Upper lobe of left lung (tissue), 6 donors: ENCODE measurements around the gene MAP4K4. TPM values are rescaled to one million over a fixed set of nuclear protein-coding genes. Genes with fewer than 3 reads are reported as not detected.

Experiments
- ATAC-seq, 2 donors: fragments of 200-7000 bp; cut with Tn5 transposase; one replicate each; pipeline ENCODE4 v1.9.1; 2022; ENCODE audit warnings: mild to moderate bottlenecking in 2 of 2, moderate library complexity in 2 of 2; ENCODE audit not compliant: low FRiP score in 2 of 2
- DNase-seq, 2 donors: peaks; one replicate each; pipeline ENCODE4 v3.0.0-alpha.2; 2019 to 2020
- H3K27ac ChIP-seq, 4 donors: fragments of 200-600 bp; sonication (generic); one replicate each; pipeline ENCODE4 v1.5.1; 2016 to 2019
- H3K27me3 ChIP-seq, 4 donors: fragments of 200-600 bp; sonication (generic); one replicate each; pipeline ENCODE4 v1.5.1; 2017 to 2019
- H3K36me3 ChIP-seq, 4 donors: fragments of 200-600 bp; sonication (generic); one replicate each; pipeline ENCODE4 v1.5.1; 2016 to 2019
- H3K4me1 ChIP-seq, 4 donors: fragments of 200-600 bp; sonication (generic); one replicate each; pipeline ENCODE4 v1.5.1; 2018 to 2019
- H3K4me3 ChIP-seq, 4 donors: fragments of 200-600 bp; sonication (generic); one replicate each; pipeline ENCODE4 v1.5.1; 2017 to 2019; ENCODE audit warnings: mild to moderate bottlenecking in 2 of 4, moderate library complexity in 1 of 4
- H3K9me3 ChIP-seq, 4 donors: fragments of 200-600 bp; sonication (generic); one replicate each; pipeline ENCODE4 v1.5.1; 2018 to 2019
- EP300 ChIP-seq, 4 donors: sonication (generic); formaldehyde crosslinking; IDR thresholded peaks; one replicate each; pipeline ENCODE4 v1.5.1; 2017; ENCODE audit warnings: antibody characterized with exemption in 4 of 4, control low read depth in 2 of 4
- POLR2A ChIP-seq, 4 donors: fragments of 450-650 bp; IDR thresholded peaks; one replicate each; pipeline ENCODE4 v1.5.1; 2016 to 2017; ENCODE audit warnings: antibody characterized with exemption in 4 of 4, mild to moderate bottlenecking in 2 of 4
- POLR2AphosphoS5 ChIP-seq, 2 donors: sonication (generic); formaldehyde crosslinking; IDR thresholded peaks; one replicate each; pipeline ENCODE4 v1.5.1; 2017; ENCODE audit warnings: antibody characterized with exemption in 2 of 2
- WGBS, 2 donors: methylation state at CpG; one replicate each; pipeline ENCODE4 v1.1.5; 2017 to 2018; 5-methylcytosine and 5-hydroxymethylcytosine counted together
- total RNA-seq, 6 donors: library from RNA; depleted of rRNA in 4 of 6; stranded (reverse); fragments of >200 nt in 4 of 6; gene quantifications; one replicate each; pipeline versions ENCODE4 v1.1.0 to v1.2.1, GENCODE V29; 2016 to 2021
- TF ChIP-seq, protein P1 (sequence below), 6 experiments: fragments of 450-650 bp in 4 of 6; fragments of 200-600 bp in 2 of 6; sonication (generic) in 2 of 6; IDR thresholded peaks; one replicate each; pipeline ENCODE4 v1.5.1; 2016 to 2019; ENCODE audit warnings: antibody characterized with exemption in 6 of 6
- donor health status: DM: no; HTN: no; CAD: no; lungs with moderate emphysema.
- donor health status: DM: no; HTN: yes; CAD: no; lungs with severe emphysema.

Gene MAP4K4
- total RNA-seq, 6 donors from 2014 or later, result 49.8 to 88.0 (median 56.4) TPM

DNA sequence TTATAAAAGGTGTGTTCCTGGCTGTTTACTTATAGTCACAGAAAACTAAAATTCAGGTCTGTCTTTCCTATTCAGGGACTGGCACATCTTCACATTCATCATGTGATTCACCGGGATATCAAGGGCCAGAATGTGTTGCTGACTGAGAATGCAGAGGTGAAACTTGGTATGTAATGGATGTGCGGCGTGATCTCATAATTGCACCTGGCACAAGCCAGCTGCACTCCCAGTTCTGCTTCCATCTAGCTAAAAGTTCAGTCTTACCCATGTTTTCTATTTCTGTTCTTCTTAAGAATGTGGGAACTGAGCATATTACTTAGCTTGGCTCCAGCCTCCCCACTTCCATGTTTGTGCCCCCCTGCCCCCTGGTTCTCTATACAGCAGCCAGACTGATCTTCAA is 131.9 kb downstream of the MAP4K4 start:
- peaks cover 0 to 33% (median 3%) of the 10 kb centered on the region in 4 donors for H3K36me3 ChIP-seq
- WGBS, 2 donors, result 89 to 92% methylated on average over 3 of the region's 3 CpGs
- H3K4me1 ChIP-seq, result peaks cover 25 to 35% (median 29%) of the 10 kb centered on the region in 4 donors
- H3K27ac ChIP-seq, result no peak overlapping the region
- TF ChIP-seq EP300 (IDR thresholded peaks at IDR 0.05) (no peak), POLR2AphosphoS5 (IDR thresholded peaks at IDR 0.05) (no peak), POLR2A (IDR thresholded peaks at IDR 0.05) (no peak)
- TF ChIP-seq, protein P1, sequence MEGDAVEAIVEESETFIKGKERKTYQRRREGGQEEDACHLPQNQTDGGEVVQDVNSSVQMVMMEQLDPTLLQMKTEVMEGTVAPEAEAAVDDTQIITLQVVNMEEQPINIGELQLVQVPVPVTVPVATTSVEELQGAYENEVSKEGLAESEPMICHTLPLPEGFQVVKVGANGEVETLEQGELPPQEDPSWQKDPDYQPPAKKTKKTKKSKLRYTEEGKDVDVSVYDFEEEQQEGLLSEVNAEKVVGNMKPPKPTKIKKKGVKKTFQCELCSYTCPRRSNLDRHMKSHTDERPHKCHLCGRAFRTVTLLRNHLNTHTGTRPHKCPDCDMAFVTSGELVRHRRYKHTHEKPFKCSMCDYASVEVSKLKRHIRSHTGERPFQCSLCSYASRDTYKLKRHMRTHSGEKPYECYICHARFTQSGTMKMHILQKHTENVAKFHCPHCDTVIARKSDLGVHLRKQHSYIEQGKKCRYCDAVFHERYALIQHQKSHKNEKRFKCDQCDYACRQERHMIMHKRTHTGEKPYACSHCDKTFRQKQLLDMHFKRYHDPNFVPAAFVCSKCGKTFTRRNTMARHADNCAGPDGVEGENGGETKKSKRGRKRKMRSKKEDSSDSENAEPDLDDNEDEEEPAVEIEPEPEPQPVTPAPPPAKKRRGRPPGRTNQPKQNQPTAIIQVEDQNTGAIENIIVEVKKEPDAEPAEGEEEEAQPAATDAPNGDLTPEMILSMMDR (IDR thresholded peaks at IDR 0.05), result no peak
- ATAC-seq (no peak), DNase-seq (no peak)
- H3K27me3 ChIP-seq, result no peaks in the 10 kb centered on the region
- H3K4me3 ChIP-seq, result no peak overlapping the region
- H3K9me3 ChIP-seq, result no peaks in the 10 kb centered on the region

GRCh38 chr2:101830146-101830545 is 132.6 kb downstream of the MAP4K4 start:
- Histone ChIP-seq H3K27me3 (no peaks in the 10 kb centered on the region), H3K27ac (peak overlapping the region in 1 of 4 donors; percentile 4), H3K9me3 (no peaks in the 10 kb centered on the region), H3K4me3 (no peak overlapping the region), H3K36me3 (peaks cover 0 to 40% (median 6%) of the 10 kb centered on the region in 4 donors), H3K4me1 (peaks cover 25 to 35% (median 29%) of the 10 kb centered on the region in 4 donors)
- TF ChIP-seq, protein P1 (IDR thresholded peaks at IDR 0.05), result no peak
- 53 to 60% methylated on average over 1 of the region's 1 CpG for WGBS, 2 donors
- DNase-seq (no peak), ATAC-seq (no peak)

DNA sequence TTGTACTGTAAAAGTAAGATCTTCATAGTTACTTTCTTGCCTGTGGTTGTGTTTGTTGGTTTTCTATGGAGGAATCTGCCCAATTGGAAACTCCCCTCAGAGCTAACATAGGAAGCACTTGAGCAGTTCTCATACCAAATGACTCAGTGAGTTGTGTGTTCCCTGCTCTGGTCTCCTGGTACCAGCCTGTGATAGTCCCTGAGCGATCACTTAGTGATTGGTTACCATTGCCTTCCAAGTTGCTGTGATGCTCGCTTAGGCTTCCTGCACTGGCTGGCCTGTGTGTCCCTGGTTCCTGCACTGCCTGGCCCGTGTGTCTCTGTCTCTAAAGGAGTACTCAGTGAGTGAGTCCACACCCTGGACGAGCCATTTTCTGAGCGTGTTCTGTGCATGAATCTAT is 133.0 kb downstream of the MAP4K4 start:
- Histone ChIP-seq H3K9me3 (no peaks in the 10 kb centered on the region), H3K27me3 (no peaks in the 10 kb centered on the region), H3K4me1 (peaks cover 25 to 35% (median 29%) of the 10 kb centered on the region in 4 donors), H3K4me3 (no peak overlapping the region), H3K36me3 (peaks cover 0 to 40% (median 8%) of the 10 kb centered on the region in 4 donors), H3K27ac (peak overlapping the region in 2 of 4 donors; percentile 44 to 70)
- no peak for TF ChIP-seq POLR2A (IDR thresholded peaks at IDR 0.05)
- TF ChIP-seq, protein P1 (IDR thresholded peaks at IDR 0.05), result no peak
- TF ChIP-seq EP300 (IDR thresholded peaks at IDR 0.05), result no peak
- TF ChIP-seq POLR2AphosphoS5 (IDR thresholded peaks at IDR 0.05), result no peak
- no peak for DNase-seq
- WGBS, 2 donors, result 83 to 90% methylated on average over 1 to 5 of the region's 5 CpGs
- ATAC-seq, result peak in 1 of 2 donors; percentile 35

GRCh38 chr2:101831351-101831865 is 133.9 kb downstream of the MAP4K4 start:
- peak in 1 of 2 donors; percentile 72 for DNase-seq
- ATAC-seq, result peak; percentile 78 to 89
- Histone ChIP-seq H3K4me3 (no peak overlapping the region), H3K4me1 (peaks cover 25 to 34% (median 29%) of the 10 kb centered on the region in 4 donors), H3K27ac (peak overlapping the region in 2 of 4 donors; percentile 44 to 70), H3K27me3 (no peaks in the 10 kb centered on the region), H3K9me3 (no peaks in the 10 kb centered on the region), H3K36me3 (peaks cover 0 to 43% (median 9%) of the 10 kb centered on the region in 4 donors)
- 47 to 56% methylated on average over 5 of the region's 5 CpGs for WGBS, 2 donors
- TF ChIP-seq POLR2A (IDR thresholded peaks at IDR 0.05) (no peak), EP300 (IDR thresholded peaks at IDR 0.05) (no peak), POLR2AphosphoS5 (IDR thresholded peaks at IDR 0.05) (no peak)
- TF ChIP-seq, protein P1 (IDR thresholded peaks at IDR 0.05), result peak; percentile 64 to 77 (median 70)

DNA sequence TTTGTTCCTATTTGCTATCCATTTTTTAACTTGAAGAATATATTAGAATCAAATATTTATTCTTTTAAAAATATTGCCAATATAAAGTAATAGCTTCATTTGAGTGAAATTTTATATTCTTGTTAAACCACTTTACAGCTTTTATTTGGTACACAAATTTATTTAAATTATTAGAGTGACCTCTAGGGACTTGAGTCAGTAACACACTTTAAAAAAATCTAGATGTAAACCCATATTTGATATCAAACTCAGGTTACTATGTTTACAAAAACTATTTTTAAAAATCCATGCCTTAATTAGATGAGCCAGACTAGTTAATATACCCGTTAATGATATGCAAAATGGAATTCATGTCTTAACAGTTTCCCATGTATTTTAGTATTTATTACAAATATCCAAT is 134.6 kb downstream of the MAP4K4 start:
- 70 to 84% methylated on average over 1 of the region's 1 CpG for WGBS, 2 donors
- H3K27ac ChIP-seq, result peak overlapping the region in 1 of 4 donors; percentile 70
- H3K4me1 ChIP-seq, result peaks cover 21 to 30% (median 26%) of the 10 kb centered on the region in 4 donors
- no peaks in the 10 kb centered on the region for H3K27me3 ChIP-seq
- no peak for DNase-seq
- no peak for TF ChIP-seq POLR2AphosphoS5 (IDR thresholded peaks at IDR 0.05)
- TF ChIP-seq POLR2A (IDR thresholded peaks at IDR 0.05), result no peak
- no peak for TF ChIP-seq EP300 (IDR thresholded peaks at IDR 0.05)
- TF ChIP-seq, protein P1 (IDR thresholded peaks at IDR 0.05), result peak in 2 of 6 experiments; percentile 13 to 15
- H3K4me3 ChIP-seq, result no peak overlapping the region
- ATAC-seq, result no peak
- H3K36me3 ChIP-seq, result peaks cover 0 to 37% (median 12%) of the 10 kb centered on the region in 4 donors
- no peaks in the 10 kb centered on the region for H3K9me3 ChIP-seq
